OCI-LY3 (cell line): Measurements from ENCODE around the gene DSCAM.

Experiments used
- H2AFZ ChIP-seq: fragments of 200-600, 300-600 bp; shearing (Covaris generic); 2 replicates; pipeline ENCODE4 v1.6.0; 2014; ENCODE audit warnings: antibody characterized with exemption, low read depth, low read length
- H3K27ac ChIP-seq: fragments of 200-600, 300-600 bp; sonication (generic); 2 replicates; pipeline ENCODE4 v1.5.1; 2014; ENCODE audit warnings: mild to moderate bottlenecking, low read length, moderate library complexity, mixed read lengths
- H3K27me3 ChIP-seq: fragments of 200-600, 300-600 bp; sonication (generic); 2 replicates; pipeline ENCODE4 v1.6.1; 2014; ENCODE audit warnings: low read depth, low read length, mixed read lengths
- H3K36me3 ChIP-seq: fragments of 200-600, 300-600 bp; sonication (generic); replicated peaks from 2 replicates; pipeline ENCODE3; 2014; ENCODE audit warnings: low read depth, low read length, mixed read lengths
- H3K4me1 ChIP-seq: fragments of 300-600, 200-600 bp; sonication (generic); 2 replicates; pipeline ENCODE4 v1.6.1; 2014; ENCODE audit warnings: low read length, mixed read lengths
- H3K4me2 ChIP-seq: fragments of 200-600, 300-600 bp; sonication (generic); 2 replicates; pipeline ENCODE4 v1.6.1; 2014; ENCODE audit warnings: low read length, mixed read lengths
- H3K4me3 ChIP-seq: fragments of 300-600, 200-600 bp; sonication (generic); 2 replicates; pipeline ENCODE4 v1.5.1; 2014; ENCODE audit warnings: antibody characterized with exemption, mild to moderate bottlenecking, low read length, moderate library complexity
- H3K79me2 ChIP-seq: fragments of 300-600, 200-600 bp; shearing (Covaris generic); 2 replicates; pipeline ENCODE4 v1.6.1; 2014; ENCODE audit warnings: mild to moderate bottlenecking, low read length, mixed read lengths
- H3K9ac ChIP-seq: fragments of 300-600, 200-600 bp; shearing (Covaris generic); 2 replicates; pipeline ENCODE4 v1.6.0; 2014; ENCODE audit warnings: mild to moderate bottlenecking, low read length, moderate library complexity
- H3K9me3 ChIP-seq: fragments of 200-600, 300-600 bp; shearing (Covaris generic); 2 replicates; pipeline ENCODE4 v1.6.1; 2014; ENCODE audit warnings: low read length, mixed read lengths; ENCODE audit not compliant: insufficient read depth
- H4K20me1 ChIP-seq: fragments of 200-600, 300-600 bp; sonication (generic); 2 replicates; pipeline ENCODE4 v1.6.1; 2016; ENCODE audit warnings: low read length, mixed read lengths; ENCODE audit not compliant: insufficient read depth
- EZH2phosphoT487 ChIP-seq: fragments of 200-600 bp; shearing (Covaris generic); IDR thresholded peaks from 2 replicates; pipeline ENCODE4 v1.6.1; 2018; ENCODE audit warnings: antibody characterized with exemption, mixed run types, low read depth
- TF ChIP-seq, protein P1 (sequence below): fragments of 200-600, 300-600 bp; sonication (generic); IDR thresholded peaks from 2 replicates; pipeline ENCODE4 v1.5.1; 2014; ENCODE audit warnings: antibody characterized with exemption, low read length, low read depth

The DSCAM gene

DNA sequence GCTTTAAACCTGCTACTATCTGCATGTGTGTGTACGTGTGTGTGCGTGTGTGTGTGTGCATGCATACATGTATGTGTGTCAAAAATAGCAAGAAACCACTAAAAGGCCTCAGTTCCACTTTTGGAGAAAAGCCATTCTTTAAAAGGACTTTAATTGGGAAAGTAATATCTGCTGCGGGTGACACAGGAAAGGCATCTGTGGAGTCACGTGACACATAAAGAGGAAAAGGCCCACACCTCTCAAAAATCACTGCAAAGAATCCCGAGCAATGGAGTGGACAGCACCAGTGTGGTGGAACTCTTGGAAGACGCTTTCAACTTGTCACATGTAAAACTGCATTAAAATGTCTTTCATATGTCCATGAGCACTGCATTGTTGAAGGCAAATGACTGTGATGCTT lies 63.6 kb downstream of the DSCAM start:
- Histone ChIP-seq H4K20me1 (no peaks in the 10 kb centered on the region), H3K4me1 (no peaks in the 10 kb centered on the region), H3K9me3 (no peaks in the 10 kb centered on the region), H3K4me3 (no peak overlapping the region), H3K79me2 (no peaks in the 10 kb centered on the region), H3K27me3 (no peaks in the 10 kb centered on the region), H3K9ac (no peak overlapping the region), H3K36me3 (no peaks in the 10 kb centered on the region), H3K27ac (no peak overlapping the region), H2AFZ (no peak overlapping the region), H3K4me2 (no peak overlapping the region)
- TF ChIP-seq, protein P1, sequence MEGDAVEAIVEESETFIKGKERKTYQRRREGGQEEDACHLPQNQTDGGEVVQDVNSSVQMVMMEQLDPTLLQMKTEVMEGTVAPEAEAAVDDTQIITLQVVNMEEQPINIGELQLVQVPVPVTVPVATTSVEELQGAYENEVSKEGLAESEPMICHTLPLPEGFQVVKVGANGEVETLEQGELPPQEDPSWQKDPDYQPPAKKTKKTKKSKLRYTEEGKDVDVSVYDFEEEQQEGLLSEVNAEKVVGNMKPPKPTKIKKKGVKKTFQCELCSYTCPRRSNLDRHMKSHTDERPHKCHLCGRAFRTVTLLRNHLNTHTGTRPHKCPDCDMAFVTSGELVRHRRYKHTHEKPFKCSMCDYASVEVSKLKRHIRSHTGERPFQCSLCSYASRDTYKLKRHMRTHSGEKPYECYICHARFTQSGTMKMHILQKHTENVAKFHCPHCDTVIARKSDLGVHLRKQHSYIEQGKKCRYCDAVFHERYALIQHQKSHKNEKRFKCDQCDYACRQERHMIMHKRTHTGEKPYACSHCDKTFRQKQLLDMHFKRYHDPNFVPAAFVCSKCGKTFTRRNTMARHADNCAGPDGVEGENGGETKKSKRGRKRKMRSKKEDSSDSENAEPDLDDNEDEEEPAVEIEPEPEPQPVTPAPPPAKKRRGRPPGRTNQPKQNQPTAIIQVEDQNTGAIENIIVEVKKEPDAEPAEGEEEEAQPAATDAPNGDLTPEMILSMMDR, result no peak
- TF ChIP-seq EZH2phosphoT487, result no peak

DNA sequence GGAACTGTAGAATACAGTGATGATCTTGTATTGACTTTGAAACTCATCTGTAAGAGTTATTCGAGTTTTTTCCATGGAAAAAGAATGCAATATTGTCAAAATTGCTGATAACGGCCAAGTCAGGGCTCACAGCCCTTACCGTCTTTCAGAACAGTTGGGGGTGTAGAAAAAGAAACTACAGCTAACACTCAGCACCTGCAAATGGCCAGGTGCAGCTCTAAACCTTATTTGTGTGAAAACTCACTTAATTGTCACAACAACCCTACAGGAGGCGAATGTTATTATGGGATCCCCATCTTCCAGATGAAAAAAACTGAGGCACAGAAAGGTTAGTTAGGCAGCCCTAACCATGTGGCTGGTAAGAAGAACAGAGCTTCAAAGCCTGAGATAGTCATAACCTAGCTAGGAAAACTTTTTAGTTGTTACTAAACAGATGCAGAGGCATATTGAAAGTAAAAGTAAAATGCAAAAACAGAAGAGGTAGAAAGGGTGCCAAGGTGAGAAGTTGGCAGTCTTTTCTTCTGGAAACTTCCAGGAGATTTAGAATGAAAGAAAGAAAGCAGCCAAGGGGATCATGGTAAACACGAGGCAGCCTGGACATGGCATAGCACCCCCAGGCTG lies 76.4 kb downstream of the DSCAM start:
- Histone ChIP-seq H3K27ac (no peak overlapping the region), H4K20me1 (no peaks in the 10 kb centered on the region), H3K79me2 (no peaks in the 10 kb centered on the region), H3K4me1 (peaks cover 13% of the 10 kb centered on the region), H3K27me3 (no peaks in the 10 kb centered on the region), H3K4me2 (peak overlapping the region; percentile 28), H3K9me3 (no peaks in the 10 kb centered on the region), H3K4me3 (no peak overlapping the region), H2AFZ (0 out of 2 replicates have a peak overlapping the region, but pooled peaks have one; percentile 21), H3K9ac (no peak overlapping the region), H3K36me3 (no peaks in the 10 kb centered on the region)
- no peak for TF ChIP-seq EZH2phosphoT487
- TF ChIP-seq, protein P1, result no peak

DNA sequence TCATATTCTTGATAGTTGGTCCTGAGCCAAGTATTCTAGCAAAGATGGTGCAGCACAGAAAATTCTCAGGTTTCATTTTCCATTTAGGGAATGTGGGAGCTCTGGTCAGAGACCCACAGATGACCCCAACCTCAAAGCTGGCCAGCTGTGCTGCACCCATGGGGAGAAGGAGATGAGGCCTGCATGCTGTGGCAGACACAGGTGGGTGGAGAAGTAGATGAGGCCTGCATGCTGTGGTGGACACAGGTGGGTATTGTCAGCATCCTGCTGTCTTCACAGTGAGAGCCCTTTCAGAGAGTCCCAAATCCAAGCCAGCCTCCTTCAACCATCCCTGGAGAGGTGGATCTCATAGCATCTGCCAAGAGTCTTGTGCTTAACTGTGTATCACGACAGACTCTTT lies 77.7 kb downstream of the DSCAM start:
- no peak overlapping the region for H2AFZ ChIP-seq
- no peak overlapping the region for H3K27ac ChIP-seq
- no peaks in the 10 kb centered on the region for H4K20me1 ChIP-seq
- no peak overlapping the region for H3K4me2 ChIP-seq
- no peaks in the 10 kb centered on the region for H3K36me3 ChIP-seq
- H3K9me3 ChIP-seq, result no peaks in the 10 kb centered on the region
- no peak overlapping the region for H3K4me3 ChIP-seq
- no peaks in the 10 kb centered on the region for H3K27me3 ChIP-seq
- TF ChIP-seq EZH2phosphoT487, result no peak
- TF ChIP-seq, protein P1, result no peak
- peaks cover 13% of the 10 kb centered on the region for H3K4me1 ChIP-seq
- no peak overlapping the region for H3K9ac ChIP-seq
- no peaks in the 10 kb centered on the region for H3K79me2 ChIP-seq

DNA sequence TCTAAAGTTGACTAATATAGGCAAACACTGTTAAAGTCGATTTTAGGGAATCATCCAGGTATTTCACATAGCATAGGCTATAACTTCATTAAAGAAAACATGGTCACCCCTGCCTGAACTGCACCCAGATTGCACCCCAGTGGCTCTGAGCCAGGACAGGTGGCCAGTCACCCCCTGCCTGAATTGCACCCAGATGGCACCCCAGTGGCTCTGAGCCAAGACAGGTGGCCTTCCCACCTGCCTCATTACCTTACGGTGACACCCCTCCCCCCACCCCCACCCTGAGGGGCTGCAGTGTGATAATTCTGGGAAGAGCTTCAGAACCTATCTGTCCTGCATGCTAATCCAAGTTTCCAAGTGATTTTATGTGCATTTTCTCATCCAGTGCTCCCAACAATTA lies 78.9 kb downstream of the DSCAM start:
- no peak overlapping the region for H3K9ac ChIP-seq
- H2AFZ ChIP-seq, result no peak overlapping the region
- no peak for TF ChIP-seq EZH2phosphoT487
- TF ChIP-seq, protein P1, result no peak
- no peaks in the 10 kb centered on the region for H3K36me3 ChIP-seq
- H3K4me2 ChIP-seq, result no peak overlapping the region
- peaks cover 13% of the 10 kb centered on the region for H3K4me1 ChIP-seq
- H3K9me3 ChIP-seq, result no peaks in the 10 kb centered on the region
- H3K79me2 ChIP-seq, result no peaks in the 10 kb centered on the region
- no peaks in the 10 kb centered on the region for H4K20me1 ChIP-seq
- H3K4me3 ChIP-seq, result no peak overlapping the region
- no peak overlapping the region for H3K27ac ChIP-seq
- H3K27me3 ChIP-seq, result no peaks in the 10 kb centered on the region
